Rectal smooth muscle tissue (tissue), 1 donor: Measurements from ENCODE around the gene UNC119B.
"Not testable (repeated sequence)": the region's sequence is repeated elsewhere in the genome, so short reads cannot be mapped to it uniquely, and the experiment has no call there.

Experiments used
- H3K27ac ChIP-seq: one replicate; pipeline ENCODE4 v1.7.0; 2013; ENCODE audit warnings: low read depth, low read length, inconsistent platforms
- H3K27me3 ChIP-seq: one replicate; pipeline ENCODE4 v1.7.0; 2013; ENCODE audit warnings: low read length; ENCODE audit not compliant: control insufficient read depth, insufficient read depth
- H3K36me3 ChIP-seq: one replicate; pipeline ENCODE4 v1.7.0; 2013; ENCODE audit warnings: low read length; ENCODE audit not compliant: control insufficient read depth, insufficient read depth
- H3K4me1 ChIP-seq: one replicate; pipeline ENCODE4 v1.7.0; 2013; ENCODE audit warnings: low read length; ENCODE audit not compliant: control insufficient read depth, insufficient read depth
- H3K4me3 ChIP-seq: one replicate; pipeline ENCODE4 v1.7.0; 2013; ENCODE audit warnings: low read length
- H3K9ac ChIP-seq: one replicate; pipeline ENCODE4 v1.7.0; 2013; ENCODE audit warnings: low read length

Gene UNC119B

GRCh38 chr12:120725659-120726509 is 15.6 kb downstream of the UNC119B start, which contains the start of gene ACADS:
Gene ACADS (plus strand): TSS chr12:120725826. CDS start chr12:120725886, 60 bp downstream.
- Histone ChIP-seq H3K4me1 (no peaks in the 10 kb centered on the region), H3K36me3 (peaks cover 5% of the 10 kb centered on the region)

GRCh38 chr12:120726510-120726793 is 16.2 kb downstream of the UNC119B start:
- Histone ChIP-seq H3K27me3 (no peaks in the 10 kb centered on the region), H3K9ac (peak overlapping the region; percentile 6), H3K4me3 (peak overlapping the region; percentile 69), H3K36me3 (peaks cover 5% of the 10 kb centered on the region), H3K4me1 (no peaks in the 10 kb centered on the region), H3K27ac (peak overlapping the region; percentile 67)

More at GRCh38 chr12:120725659-120726509, 15.6 kb downstream of the UNC119B start, which contains the start of gene ACADS:
- peak within 1 kb of the TSS; percentile 6 for H3K9ac ChIP-seq
- H3K27me3 ChIP-seq = no peaks in the 10 kb centered on the region
- peak within 1 kb of the TSS; percentile 67 for H3K27ac ChIP-seq
- H3K4me3 ChIP-seq = peak within 1 kb of the TSS; percentile 69

GRCh38 chr12:120726961-120727360 is 16.7 kb downstream of the UNC119B start:
- Histone ChIP-seq H3K4me1 (no peaks in the 10 kb centered on the region), H3K4me3 (peak overlapping the region; percentile 69), H3K36me3 (peaks cover 4% of the 10 kb centered on the region), H3K27ac (no peak overlapping the region), H3K27me3 (no peaks in the 10 kb centered on the region), H3K9ac (no peak overlapping the region)

- not testable (repeated sequence) for H3K4me1 ChIP-seq, H3K36me3 ChIP-seq, H3K27me3 ChIP-seq, H3K9ac ChIP-seq, H3K27ac ChIP-seq, H3K4me3 ChIP-seq
These were observed 21.9 kb downstream of the UNC119B start for GRCh38 chr12:120732198-120732597.

- Histone ChIP-seq H3K36me3 (peaks cover 3% of the 10 kb centered on the region), H3K9ac (no peak overlapping the region), H3K4me3 (no peak overlapping the region), H3K4me1 (no peaks in the 10 kb centered on the region), H3K27me3 (no peaks in the 10 kb centered on the region), H3K27ac (no peak overlapping the region)
These were observed 23.3 kb downstream of the UNC119B start for GRCh38 chr12:120733574-120733973.

- H3K4me1 ChIP-seq = no peaks in the 10 kb centered on the region
- no peak overlapping the region for H3K9ac ChIP-seq
- no peaks in the 10 kb centered on the region for H3K27me3 ChIP-seq
- peaks cover 4% of the 10 kb centered on the region for H3K36me3 ChIP-seq
- H3K4me3 ChIP-seq = no peak overlapping the region
- H3K27ac ChIP-seq = no peak overlapping the region
These were observed 24.0 kb downstream of the UNC119B start for GRCh38 chr12:120734210-120734609.

- Histone ChIP-seq H3K36me3 (peaks cover 2% of the 10 kb centered on the region), H3K9ac (no peak overlapping the region)
These were observed 24.9 kb downstream of the UNC119B start for GRCh38 chr12:120735181-120735580.

GRCh38 chr12:120736404-120737331 is 26.4 kb downstream of the UNC119B start:
- Histone ChIP-seq H3K4me1 (no peaks in the 10 kb centered on the region), H3K36me3 (peaks cover 2% of the 10 kb centered on the region), H3K27me3 (no peaks in the 10 kb centered on the region), H3K27ac (no peak overlapping the region), H3K4me3 (no peak overlapping the region), H3K9ac (no peak overlapping the region)

More at GRCh38 chr12:120735181-120735580, 24.9 kb downstream of the UNC119B start:
- Histone ChIP-seq H3K4me1 (no peaks in the 10 kb centered on the region), H3K27ac (no peak overlapping the region), H3K4me3 (no peak overlapping the region), H3K27me3 (no peaks in the 10 kb centered on the region)

- Histone ChIP-seq H3K27ac (no peak overlapping the region), H3K9ac (no peak overlapping the region), H3K4me1 (no peaks in the 10 kb centered on the region), H3K27me3 (no peaks in the 10 kb centered on the region), H3K4me3 (no peak overlapping the region), H3K36me3 (peaks cover 2% of the 10 kb centered on the region)
These were observed 27.4 kb downstream of the UNC119B start for GRCh38 chr12:120737557-120738251.

- Histone ChIP-seq H3K36me3 (peaks cover 2% of the 10 kb centered on the region), H3K27ac (no peak overlapping the region), H3K9ac (no peak overlapping the region), H3K4me1 (no peaks in the 10 kb centered on the region), H3K4me3 (no peak overlapping the region), H3K27me3 (no peaks in the 10 kb centered on the region)
These were observed 28.2 kb downstream of the UNC119B start for GRCh38 chr12:120738252-120739030.

- Histone ChIP-seq H3K4me1 (no peaks in the 10 kb centered on the region), H3K4me3 (no peak overlapping the region), H3K36me3 (peaks cover 2% of the 10 kb centered on the region), H3K27ac (no peak overlapping the region), H3K27me3 (no peaks in the 10 kb centered on the region), H3K9ac (no peak overlapping the region)
These were observed 28.9 kb downstream of the UNC119B start for GRCh38 chr12:120739031-120739762.
